Brain microvascular endothelial cell (primary cell): ENCODE data around the gene ITPR2.

ENCODE experiments used
- DNase-seq: peaks from one replicate; pipeline ENCODE4 v3.0.0-alpha.2; 2020
- H3K27ac ChIP-seq: fragments of 250-450 bp; sonication (Bioruptor Pico); 2 replicates; pipeline ENCODE4 v1.5.1; 2020; ENCODE audit warnings: mild to moderate bottlenecking, moderate library complexity
- H3K27me3 ChIP-seq: fragments of 250-450 bp; sonication (Bioruptor Pico); replicated peaks from 2 replicates; pipeline ENCODE4 v1.5.1; 2020; ENCODE audit warnings: mild to moderate bottlenecking
- H3K36me3 ChIP-seq: fragments of 250-450 bp; sonication (Bioruptor Pico); replicated peaks from 2 replicates; pipeline ENCODE4 v1.5.1; 2020; ENCODE audit warnings: mild to moderate bottlenecking
- H3K4me3 ChIP-seq: 2 replicates; pipeline ENCODE4 v1.5.1; 2011; ENCODE audit warnings: low read depth, mild to moderate bottlenecking, control low read depth, low read length, moderate library complexity
- CTCF ChIP-seq: IDR thresholded peaks from 2 replicates; pipeline ENCODE4 v1.5.1; 2011; ENCODE audit warnings: low read depth, mild to moderate bottlenecking, moderate library complexity, low read length, control low read depth, inconsistent platforms; ENCODE audit errors: missing control alignments
- in situ Hi-C: cut with HindIII; loops from 2 replicates; pipeline ENCODE4 v1.10.0; 2017; ENCODE audit warnings: low sequenced_read_pairs, low pct_ligation_motif_present

Gene ITPR2

DNA sequence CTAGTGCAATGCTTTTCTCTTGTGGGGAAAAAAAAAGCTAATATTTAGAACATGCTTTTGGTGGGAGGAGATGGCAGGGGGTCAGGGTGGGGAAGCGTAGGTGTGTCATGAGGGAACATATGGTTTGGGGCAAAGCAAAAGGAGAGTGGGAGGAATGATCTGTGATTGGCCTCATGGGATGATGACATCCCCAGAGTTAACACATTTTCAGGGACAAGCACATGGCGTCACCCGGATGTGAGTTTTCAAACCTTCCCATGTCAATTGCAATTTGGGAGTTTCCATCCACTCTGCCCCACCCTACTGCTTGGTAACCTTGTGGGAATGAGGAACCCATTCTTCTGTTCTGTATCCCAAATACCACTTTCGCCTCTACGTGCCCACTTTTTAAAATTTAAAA lies 473.4 kb downstream of the ITPR2 start:
- in situ Hi-C loops = no loop called here
- H3K27ac ChIP-seq = no peak overlapping the region

GRCh38 chr12:26358651-26359050 lies 474.3 kb downstream of the ITPR2 start:
- H3K4me3 ChIP-seq = no peak overlapping the region
- H3K27me3 ChIP-seq = no peaks in the 10 kb centered on the region
- no peak overlapping the region for H3K27ac ChIP-seq
- in situ Hi-C loops = no loop called here
- no peak for DNase-seq
- TF ChIP-seq CTCF = no peak
- H3K36me3 ChIP-seq = no peaks in the 10 kb centered on the region

More for the DNA sequence above, 473.4 kb downstream of the ITPR2 start:
- no peak overlapping the region for H3K4me3 ChIP-seq
- DNase-seq = no peak
- H3K36me3 ChIP-seq = no peaks in the 10 kb centered on the region
- no peak for TF ChIP-seq CTCF
- H3K27me3 ChIP-seq = no peaks in the 10 kb centered on the region

GRCh38 chr12:26347300-26347699 lies 485.7 kb downstream of the ITPR2 start:
- no peaks in the 10 kb centered on the region for H3K36me3 ChIP-seq
- in situ Hi-C loops = no loop called here
- DNase-seq = no peak
- H3K27ac ChIP-seq = no peak overlapping the region
- no peaks in the 10 kb centered on the region for H3K27me3 ChIP-seq
- no peak for TF ChIP-seq CTCF
- H3K4me3 ChIP-seq = no peak overlapping the region

DNA sequence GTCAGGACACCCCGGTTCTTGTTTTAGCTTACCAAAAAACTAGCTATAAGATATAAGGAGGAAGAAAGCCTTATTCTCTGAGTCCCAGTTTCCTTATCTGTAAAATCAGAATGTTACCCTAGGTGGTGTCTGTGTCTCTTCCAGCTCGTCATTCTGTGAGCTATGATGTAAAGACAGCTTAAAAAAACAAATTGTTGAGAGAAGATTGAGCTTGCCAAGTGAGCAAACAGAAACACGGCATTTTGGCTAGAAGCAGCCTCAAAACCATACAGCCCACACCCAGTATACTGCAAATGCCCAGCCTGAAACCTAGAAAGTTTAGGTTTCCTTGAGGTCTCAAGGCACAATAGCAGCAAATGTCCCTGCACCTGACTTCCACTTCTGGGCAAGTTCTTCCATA lies 486.3 kb downstream of the ITPR2 start:
- H3K36me3 ChIP-seq = no peaks in the 10 kb centered on the region
- H3K27me3 ChIP-seq = no peaks in the 10 kb centered on the region
- H3K27ac ChIP-seq = no peak overlapping the region
- in situ Hi-C loops = no loop called here
- DNase-seq = peak; percentile 39
- no peak overlapping the region for H3K4me3 ChIP-seq
- TF ChIP-seq CTCF = no peak

- DNase-seq = no peak
- Histone ChIP-seq H3K36me3 (no peaks in the 10 kb centered on the region), H3K27me3 (no peaks in the 10 kb centered on the region), H3K27ac (no peak overlapping the region), H3K4me3 (no peak overlapping the region)
- no peak for TF ChIP-seq CTCF
- in situ Hi-C loops = no loop called here
Measured at GRCh38 chr12:26345471-26346003, 487.5 kb downstream of the ITPR2 start.

DNA sequence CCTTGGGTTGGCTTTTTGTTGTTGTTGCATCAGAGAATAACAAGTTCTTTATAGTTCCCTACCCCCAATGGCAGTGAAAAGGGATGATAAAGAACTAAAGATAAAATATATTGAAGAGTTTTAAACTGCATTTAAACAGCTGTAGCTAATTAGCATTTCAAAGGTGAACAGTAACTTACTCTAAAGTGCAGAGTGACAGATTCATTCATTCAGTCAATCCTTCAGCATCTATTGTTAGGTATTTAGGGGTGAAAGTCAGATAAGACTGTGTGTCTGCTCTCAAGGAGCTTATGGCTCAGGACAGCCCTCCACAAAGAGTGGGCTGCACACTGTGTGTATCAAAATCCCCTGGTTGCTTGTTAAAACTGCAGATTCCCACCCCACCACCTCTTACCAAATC lies 491.5 kb downstream of the ITPR2 start:
- Histone ChIP-seq H3K36me3 (no peaks in the 10 kb centered on the region), H3K27ac (no peak overlapping the region), H3K4me3 (no peak overlapping the region), H3K27me3 (no peaks in the 10 kb centered on the region)
- DNase-seq = no peak
- in situ Hi-C loops = no loop called here
- no peak for TF ChIP-seq CTCF
